HG03442 (cell line): Measurements from ENCODE around the gene BPIFB6.

Experiments used
- ATAC-seq: cut with Tn5 transposase; IDR thresholded peaks from one replicate; pipeline ENCODE4 v1.9.1; 2021; ENCODE audit warnings: mild to moderate bottlenecking, moderate library complexity; ENCODE audit not compliant: unreplicated experiment

The BPIFB6 gene

GRCh38 chr20:33031531-33031930, at the start of gene BPIFB6:
BPIFB6 (plus strand) TSS chr20:33031648; CDS start chr20:33031648, 0 bp downstream.
- no peak for ATAC-seq

- ATAC-seq = no peak
Measured at GRCh38 chr20:32982617-32983458, 48.6 kb upstream of the BPIFB6 start.

DNA sequence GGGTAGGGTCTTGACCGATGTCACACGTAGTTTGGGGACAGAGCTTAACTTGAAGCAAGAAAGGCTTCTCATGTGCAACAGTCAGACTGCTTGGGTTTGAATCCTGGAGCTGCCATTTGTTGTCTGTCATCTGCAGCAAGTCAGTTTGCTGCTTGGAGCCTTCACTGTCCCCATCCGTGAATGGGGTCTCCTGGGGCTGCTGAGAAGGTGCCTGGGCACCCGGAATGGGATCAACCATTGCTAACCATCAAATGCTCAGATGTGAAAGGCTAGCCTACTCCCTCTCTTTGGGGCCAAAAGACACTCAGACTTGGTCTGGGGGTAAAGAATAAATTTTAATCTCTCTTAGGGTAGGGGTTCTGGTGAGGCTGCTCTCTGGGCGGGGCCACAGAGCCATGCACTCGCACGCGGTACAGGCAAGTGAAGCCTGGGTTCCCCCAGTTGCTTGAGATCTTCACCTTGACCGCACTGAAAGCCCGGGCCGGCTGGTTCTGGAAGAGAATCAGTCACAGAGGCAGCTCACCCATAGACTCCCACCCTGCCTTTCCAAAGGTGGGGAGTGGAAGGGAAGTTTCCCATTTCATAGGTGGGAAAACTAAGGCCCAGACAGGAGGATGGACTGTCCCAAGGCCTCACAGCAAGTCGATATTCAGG, 47.9 kb upstream of the BPIFB6 start:
- no peak for ATAC-seq

DNA sequence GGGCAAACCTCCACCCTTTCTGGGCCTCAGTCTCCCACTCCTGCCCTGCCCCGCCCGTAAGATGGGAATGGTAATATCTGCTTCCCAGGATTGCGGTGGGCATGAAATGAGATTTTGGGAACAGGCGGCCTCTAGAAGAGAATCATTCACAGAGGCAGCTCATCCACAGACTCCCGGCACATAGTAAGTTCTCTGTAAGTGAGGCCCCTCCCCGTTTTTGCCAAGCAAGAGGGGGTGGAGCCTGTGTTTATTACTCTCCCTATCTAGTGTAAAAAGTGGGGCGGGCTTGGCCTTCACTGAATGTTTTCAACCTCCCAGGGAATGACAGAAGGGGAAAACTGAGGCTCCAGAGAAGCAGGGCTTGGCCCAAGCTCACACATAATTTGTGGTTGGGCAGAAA, 47.3 kb upstream of the BPIFB6 start:
- ATAC-seq = no peak

GRCh38 chr20:32984631-32985354, 46.7 kb upstream of the BPIFB6 start:
- ATAC-seq = no peak

DNA sequence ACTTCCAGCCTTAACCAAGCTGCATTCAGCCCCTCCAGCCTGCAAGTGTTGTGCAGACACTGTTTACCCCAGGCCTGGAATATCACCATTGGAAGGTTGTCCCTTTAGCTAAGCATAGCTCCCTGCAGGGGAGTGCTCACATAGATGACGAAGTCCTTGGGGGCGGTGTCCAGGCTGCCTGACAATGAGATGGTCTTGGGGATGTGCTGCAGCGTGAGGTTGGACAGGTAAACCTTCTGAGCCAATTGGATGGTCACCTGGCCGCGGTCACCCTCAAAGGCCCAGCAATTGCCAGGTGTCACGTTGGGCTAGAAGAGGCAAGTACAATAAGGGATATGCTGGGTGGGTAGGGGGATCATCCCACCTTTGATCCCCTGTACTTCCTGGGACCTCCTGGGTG, 45.9 kb upstream of the BPIFB6 start:
- no peak for ATAC-seq

- no peak for ATAC-seq
Measured at GRCh38 chr20:32986331-32986966, 45.0 kb upstream of the BPIFB6 start.

DNA sequence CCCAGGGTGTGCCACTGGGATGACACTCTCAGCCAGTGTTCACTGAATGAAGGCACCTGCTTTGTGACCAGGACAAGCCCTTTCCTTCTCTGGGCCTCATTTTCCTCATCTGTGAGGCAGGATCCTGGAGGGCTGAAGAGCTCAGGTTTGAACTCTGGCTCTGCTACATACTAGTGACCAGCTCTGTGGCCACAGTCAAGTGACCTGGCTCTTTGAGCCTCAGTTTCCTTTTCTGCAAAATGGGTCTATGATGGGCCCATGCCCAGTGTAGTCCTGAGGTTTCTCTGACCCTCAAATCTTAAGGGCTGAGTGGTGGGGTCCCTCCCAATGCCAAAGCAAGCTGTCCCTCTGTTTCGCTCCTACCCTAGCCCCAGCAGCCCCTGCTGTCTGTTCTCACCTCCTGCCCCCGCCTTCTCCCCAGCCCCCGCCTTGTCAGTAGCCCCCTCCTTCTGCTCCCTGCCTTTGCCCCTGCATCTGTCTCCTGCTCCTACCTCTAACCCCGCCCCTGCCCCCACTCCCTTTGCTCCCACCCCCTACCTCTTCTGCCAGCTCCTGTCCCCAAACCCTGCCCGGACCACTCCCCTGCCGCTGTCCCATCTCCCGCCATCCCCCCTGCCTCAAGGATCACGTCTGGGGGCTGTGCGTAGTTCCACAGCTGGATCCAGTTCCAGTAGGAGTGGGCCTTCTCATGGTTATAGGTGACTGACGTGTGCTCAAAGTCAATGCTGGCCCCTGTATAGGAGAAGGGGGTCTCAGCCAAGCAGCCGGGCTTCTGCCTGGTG, 44.2 kb upstream of the BPIFB6 start:
- ATAC-seq = no peak

- no peak for ATAC-seq
Measured at GRCh38 chr20:32988008-32988407, 43.4 kb upstream of the BPIFB6 start.

GRCh38 chr20:32989507-32990283, 41.8 kb upstream of the BPIFB6 start:
- no peak for ATAC-seq

- ATAC-seq = no peak
Measured at GRCh38 chr20:32990426-32990825, 41.0 kb upstream of the BPIFB6 start.

DNA sequence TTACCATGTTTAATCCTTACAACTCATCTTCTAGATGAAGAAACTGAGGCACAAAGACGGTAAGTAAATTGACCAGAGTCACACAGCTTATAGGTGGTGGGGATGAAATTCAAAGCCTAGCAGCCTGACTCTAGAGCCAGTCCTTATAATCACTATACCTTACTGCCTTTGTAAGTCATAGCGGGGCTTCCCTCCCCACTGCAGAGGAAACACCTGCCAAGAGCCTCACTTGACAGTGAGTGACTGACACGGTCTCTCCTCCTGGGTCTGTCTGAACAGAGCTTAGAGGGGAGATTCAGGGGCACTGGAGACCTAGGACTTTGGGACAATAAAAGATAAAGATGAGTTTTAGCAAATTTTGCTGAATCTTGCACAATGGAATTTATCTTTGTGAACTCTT, 40.1 kb upstream of the BPIFB6 start:
- ATAC-seq = no peak

DNA sequence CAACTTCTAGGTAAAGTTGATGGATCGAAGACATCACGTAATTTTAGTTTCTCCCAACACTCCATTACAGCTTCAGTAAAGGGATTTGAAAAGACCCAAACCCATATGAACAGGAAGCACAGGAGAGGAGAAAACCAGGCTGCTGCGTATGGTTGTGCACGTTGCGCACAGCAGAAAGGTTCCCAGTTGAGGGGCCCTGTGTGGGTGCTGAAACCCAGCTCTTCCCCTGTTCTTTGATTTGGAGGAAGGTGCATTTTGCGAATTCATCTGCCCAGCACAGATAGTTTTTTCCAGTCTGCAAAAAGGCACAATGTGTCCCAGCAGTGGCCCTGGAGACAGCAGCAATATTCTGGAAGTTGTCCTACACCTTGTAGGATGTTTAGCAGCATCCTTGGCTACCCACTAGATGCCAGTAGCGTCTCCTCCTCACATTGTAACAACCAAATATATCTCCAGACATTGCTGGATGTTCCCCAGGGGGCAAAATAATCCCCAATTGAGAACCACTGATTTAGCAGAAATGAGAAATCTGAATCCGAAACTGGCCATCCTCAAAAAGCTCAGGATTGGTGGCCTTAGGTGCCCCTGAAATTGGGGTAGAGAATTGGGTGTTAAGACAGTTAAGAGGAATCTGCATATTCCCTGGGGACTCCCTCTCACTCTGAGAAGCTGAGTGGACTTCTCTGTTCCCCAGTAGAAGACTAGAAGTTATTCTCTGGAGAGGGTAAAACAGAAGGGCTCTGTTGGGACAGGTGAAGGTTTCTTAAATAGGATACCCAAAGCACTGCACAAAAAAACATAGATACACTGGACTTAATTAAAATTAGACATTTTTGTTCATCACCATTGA, 39.4 kb upstream of the BPIFB6 start:
- no peak for ATAC-seq

DNA sequence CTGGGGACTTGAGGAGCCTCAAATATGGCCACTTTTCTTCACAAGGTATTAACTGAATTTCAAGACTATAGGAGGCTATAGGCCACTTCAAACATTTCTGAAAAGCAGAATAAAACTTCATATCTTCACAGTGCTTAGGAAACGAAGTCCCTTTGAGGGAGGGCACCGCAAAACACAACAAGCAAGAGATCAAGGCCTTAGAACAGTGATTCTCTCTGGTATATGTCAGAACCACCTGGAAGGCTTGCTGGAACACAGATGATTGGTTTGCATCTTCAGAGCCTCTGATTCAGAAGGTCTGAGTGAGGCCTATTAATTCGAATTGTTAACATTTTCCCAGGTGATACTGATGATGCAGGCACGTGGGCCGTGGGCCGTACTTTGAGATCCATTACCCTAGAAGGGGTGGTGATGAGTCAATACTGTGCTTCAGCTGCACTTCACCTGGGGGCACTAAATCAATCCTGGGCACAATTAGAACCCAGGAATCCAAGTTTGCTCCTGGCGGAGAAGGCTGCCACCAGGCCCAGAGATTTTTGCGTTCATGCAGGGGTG, 37.9 kb upstream of the BPIFB6 start:
- ATAC-seq = no peak

DNA sequence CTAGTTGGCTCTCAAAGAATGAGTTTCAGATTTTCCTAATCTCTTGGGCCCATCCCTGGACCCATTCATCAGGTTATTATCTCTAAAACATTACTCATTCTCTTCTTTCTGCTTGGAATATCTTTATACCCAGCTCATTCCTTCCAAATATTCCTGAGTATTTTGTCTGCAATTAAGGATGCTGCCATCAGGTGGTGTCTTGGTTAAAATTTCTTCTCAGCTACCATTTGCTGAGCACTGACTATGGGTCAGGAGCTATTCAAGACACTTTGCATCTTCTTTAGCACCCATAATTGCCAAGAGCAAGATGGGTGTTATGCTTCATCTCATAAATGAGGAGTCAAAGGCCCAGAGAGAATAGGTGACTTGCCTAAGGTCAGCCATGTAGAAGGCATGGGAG, 35.6 kb upstream of the BPIFB6 start:
- no peak for ATAC-seq

- ATAC-seq = no peak
Measured at GRCh38 chr20:32997431-32997830, 34.0 kb upstream of the BPIFB6 start.

- no peak for ATAC-seq
Measured at GRCh38 chr20:32999603-33000250, 31.7 kb upstream of the BPIFB6 start.
